BJ (cell line): ENCODE results near the gene IL3. TPM values are rescaled to one million over a fixed set of nuclear protein-coding genes. Genes with fewer than 3 reads are reported as not detected.

Experiments used
- CTCF ChIA-PET: fragments of 350-600 bp; formaldehyde crosslinking; extraction: SDS; loops from one replicate; lab custom pipeline; 2021; ENCODE audit warnings: antibody characterized with exemption, inconsistent platforms; lab: Yijun Ruan, JAX
- POLR2A ChIA-PET: fragments of 300-600 bp; sonication (Branson Sonifier 250); formaldehyde crosslinking; extraction: SDS; loops from one replicate; lab custom pipeline; 2021; ENCODE audit warnings: antibody characterized with exemption; lab: Charles Lee
- DNase-seq: peaks from one replicate; pipeline ENCODE4 v3.0.0-alpha.2; 2011; ENCODE audit warnings: low read depth
- H3K27me3 ChIP-seq: 2 replicates; pipeline ENCODE4 v1.6.0; 2011; ENCODE audit warnings: low read length; ENCODE audit not compliant: control insufficient read depth, insufficient read depth
- H3K36me3 ChIP-seq: 2 replicates; pipeline ENCODE4 v1.5.1; 2011; ENCODE audit warnings: low read length; ENCODE audit not compliant: control insufficient read depth, insufficient read depth
- H3K4me3 ChIP-seq: 2 replicates; pipeline ENCODE4 v1.5.1; 2011; ENCODE audit warnings: low read depth, mild to moderate bottlenecking, control low read depth, low read length
- polyA plus RNA-seq: library from polyadenylated mRNA; depleted of rRNA; stranded (reverse); fragments of >200 nt; gene quantifications from 2 replicates; pipeline ENCODE4 v1.2.3, GENCODE V29; 2011
- TF ChIP-seq, protein P1 (sequence below): IDR thresholded peaks from 2 replicates; pipeline ENCODE4 v1.5.1; 2011; ENCODE audit warnings: low read depth, mild to moderate bottlenecking, control low read depth, inconsistent platforms, low read length, moderate library complexity; ENCODE audit not compliant: insufficient read depth

Gene IL3
- polyA plus RNA-seq, 1 experiment = not detected

DNA sequence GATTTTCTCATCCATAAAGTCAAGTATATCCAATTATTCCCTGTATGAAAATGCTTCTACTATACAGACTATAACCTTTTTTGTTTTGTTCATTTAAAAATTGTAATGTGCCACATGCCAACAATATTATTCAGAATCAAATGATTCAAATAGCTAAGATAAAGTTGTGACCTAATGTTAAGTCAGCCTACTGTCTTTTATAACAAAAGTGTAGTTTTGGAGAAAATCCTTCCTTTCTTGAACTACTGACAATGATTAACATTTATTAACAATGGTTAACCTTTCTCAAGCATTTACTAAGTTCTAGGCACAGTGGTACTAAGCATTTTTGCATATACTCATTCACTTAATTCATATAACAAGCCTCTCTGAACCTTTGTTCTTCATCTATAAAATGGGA is 38.2 kb downstream of the IL3 start:
- TF ChIP-seq, protein P1, sequence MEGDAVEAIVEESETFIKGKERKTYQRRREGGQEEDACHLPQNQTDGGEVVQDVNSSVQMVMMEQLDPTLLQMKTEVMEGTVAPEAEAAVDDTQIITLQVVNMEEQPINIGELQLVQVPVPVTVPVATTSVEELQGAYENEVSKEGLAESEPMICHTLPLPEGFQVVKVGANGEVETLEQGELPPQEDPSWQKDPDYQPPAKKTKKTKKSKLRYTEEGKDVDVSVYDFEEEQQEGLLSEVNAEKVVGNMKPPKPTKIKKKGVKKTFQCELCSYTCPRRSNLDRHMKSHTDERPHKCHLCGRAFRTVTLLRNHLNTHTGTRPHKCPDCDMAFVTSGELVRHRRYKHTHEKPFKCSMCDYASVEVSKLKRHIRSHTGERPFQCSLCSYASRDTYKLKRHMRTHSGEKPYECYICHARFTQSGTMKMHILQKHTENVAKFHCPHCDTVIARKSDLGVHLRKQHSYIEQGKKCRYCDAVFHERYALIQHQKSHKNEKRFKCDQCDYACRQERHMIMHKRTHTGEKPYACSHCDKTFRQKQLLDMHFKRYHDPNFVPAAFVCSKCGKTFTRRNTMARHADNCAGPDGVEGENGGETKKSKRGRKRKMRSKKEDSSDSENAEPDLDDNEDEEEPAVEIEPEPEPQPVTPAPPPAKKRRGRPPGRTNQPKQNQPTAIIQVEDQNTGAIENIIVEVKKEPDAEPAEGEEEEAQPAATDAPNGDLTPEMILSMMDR = no peak
- ChIA-PET CTCF (no interaction called here), POLR2A (no interaction called here)
- H3K27me3 ChIP-seq = no peaks in the 10 kb centered on the region
- H3K4me3 ChIP-seq = no peak overlapping the region
- no peaks in the 10 kb centered on the region for H3K36me3 ChIP-seq
- DNase-seq = no peak

DNA sequence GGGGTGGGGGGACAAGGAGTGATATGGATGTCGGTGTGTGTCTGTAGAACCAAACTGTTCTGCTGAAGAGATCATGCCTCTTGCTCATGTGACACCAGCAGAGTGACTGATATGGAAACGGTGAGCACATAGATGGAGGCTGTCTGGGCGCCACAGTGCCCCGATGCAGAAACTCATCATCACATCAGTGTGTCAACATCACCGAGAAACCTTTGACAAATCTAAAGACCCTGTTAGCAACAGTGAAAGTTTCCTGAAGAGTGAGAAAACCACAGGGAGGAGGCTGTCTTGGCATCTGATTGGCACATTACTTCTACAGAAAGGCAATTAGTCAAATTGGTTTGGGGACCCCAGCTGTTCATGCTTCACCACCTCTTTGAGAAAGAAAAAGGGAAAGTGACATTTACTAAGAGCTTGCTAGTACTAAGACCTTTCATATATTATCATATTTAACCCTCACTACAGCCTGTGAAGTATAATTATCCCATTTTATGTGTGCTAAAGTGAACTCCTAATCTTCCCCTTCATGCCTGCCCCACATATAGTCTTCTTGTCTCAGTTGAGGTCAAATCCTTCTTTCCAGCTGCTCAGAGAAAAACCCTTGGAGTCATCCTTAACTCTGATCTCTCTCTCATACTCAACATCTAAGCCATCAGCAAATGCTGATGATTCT is 38.8 kb downstream of the IL3 start:
- no peaks in the 10 kb centered on the region for H3K36me3 ChIP-seq
- TF ChIP-seq, protein P1 = no peak
- POLR2A ChIA-PET = no interaction called here
- H3K4me3 ChIP-seq = no peak overlapping the region
- CTCF ChIA-PET = interaction anchor here (0.6 to 1.4 kb wide), 2 partner anchors 36 to 38 kb away, joined by 3 read pairs; no protein-coding TSS in a partner anchor
- no peak for DNase-seq
- H3K27me3 ChIP-seq = no peaks in the 10 kb centered on the region

DNA sequence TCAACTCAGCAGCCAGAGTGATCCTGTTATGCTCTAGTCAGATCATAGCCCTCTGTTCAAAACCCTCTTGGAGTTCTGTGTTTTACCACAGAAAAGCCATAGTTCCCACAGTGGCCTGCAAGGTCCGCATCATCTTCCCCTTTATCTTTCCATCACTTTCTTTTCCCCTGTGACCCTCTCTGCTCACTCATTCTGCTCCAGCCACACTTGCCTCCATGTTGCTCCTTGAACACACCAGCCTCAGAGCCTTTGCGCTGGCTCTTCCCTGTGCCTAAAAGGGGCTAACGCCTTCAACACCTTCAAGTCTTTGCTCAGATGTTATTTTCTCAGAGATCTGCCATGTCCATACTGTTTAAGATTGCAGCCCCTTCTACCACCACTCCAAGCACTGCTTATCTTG is 39.5 kb downstream of the IL3 start:
- H3K4me3 ChIP-seq = no peak overlapping the region
- ChIA-PET CTCF (interaction anchor here (0.6 to 1.4 kb wide), 2 partner anchors 35 to 37 kb away, joined by 3 read pairs; no protein-coding TSS in a partner anchor), POLR2A (no interaction called here)
- TF ChIP-seq, protein P1 = no peak
- H3K27me3 ChIP-seq = no peaks in the 10 kb centered on the region
- no peaks in the 10 kb centered on the region for H3K36me3 ChIP-seq
- DNase-seq = no peak

DNA sequence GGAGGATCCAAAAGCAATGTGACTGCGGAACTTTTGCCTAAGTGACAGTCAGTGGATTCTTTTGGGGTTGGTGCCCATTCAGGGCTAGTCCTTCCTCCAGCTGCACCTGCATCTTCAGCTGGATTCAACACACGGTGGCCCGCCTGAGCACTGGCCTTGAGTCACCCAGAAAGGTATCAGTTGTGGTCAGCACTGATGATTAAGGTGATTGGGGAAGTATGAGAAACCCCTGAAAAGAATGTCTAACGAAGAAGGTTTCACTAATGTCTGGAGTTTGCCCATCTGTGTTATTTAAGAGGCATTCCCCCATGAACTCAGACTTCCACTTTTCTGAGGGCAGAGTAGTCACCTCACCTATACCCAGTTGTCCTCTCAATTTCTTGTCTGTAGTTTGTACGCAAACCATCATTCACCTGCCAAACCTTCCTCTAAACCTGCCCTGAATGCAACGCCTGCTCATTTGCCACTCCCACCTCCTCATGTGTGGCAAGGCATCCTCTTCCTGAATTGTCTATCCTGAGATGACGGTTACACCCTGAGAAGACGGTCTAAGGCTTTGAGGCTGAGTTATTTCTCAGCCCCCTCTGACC is 40.3 kb downstream of the IL3 start:
- ChIA-PET POLR2A (no interaction called here), CTCF (no interaction called here)
- no peak for DNase-seq
- H3K36me3 ChIP-seq = no peaks in the 10 kb centered on the region
- no peak overlapping the region for H3K4me3 ChIP-seq
- H3K27me3 ChIP-seq = no peaks in the 10 kb centered on the region
- TF ChIP-seq, protein P1 = no peak

DNA sequence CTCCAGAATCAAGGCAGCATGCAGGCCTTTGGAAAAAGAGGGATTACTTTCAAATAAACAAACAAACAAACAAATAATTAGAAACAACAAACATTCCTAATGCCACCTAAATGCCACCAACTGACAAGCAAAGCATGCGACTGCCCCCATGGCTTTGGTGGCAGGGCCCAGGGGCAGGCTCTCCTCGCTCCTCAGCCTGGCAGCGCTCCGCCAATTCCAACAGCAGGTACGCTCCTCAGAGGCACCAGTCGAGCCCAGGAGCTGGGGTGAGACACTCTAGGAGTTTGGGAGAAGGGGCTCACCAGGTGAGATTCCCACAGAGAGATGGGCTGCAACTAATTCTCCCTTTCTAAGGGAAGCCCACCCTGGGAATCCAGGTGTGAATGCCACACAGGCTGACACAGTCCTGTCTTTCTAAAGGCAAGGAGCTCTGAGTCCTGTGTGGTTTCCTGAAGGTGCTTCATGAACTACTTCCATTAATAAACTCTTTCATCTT is 41.0 kb downstream of the IL3 start:
- Histone ChIP-seq H3K27me3 (no peaks in the 10 kb centered on the region), H3K36me3 (no peaks in the 10 kb centered on the region), H3K4me3 (no peak overlapping the region)
- ChIA-PET CTCF (interaction anchor here (1.2 kb wide), 1 partner anchor 38 kb away, joined by 3 read pairs; no protein-coding TSS in a partner anchor), POLR2A (no interaction called here)
- TF ChIP-seq, protein P1 = no peak
- no peak for DNase-seq
